Gastroesophageal sphincter (tissue), 3 donors: Measurements from ENCODE around the gene PPP2R5D.

ENCODE experiments used
- CTCF ChIP-seq, 4 experiments: fragments of 200-600 bp in 2 of 4; fragments of 450-650 bp in 2 of 4; sonication (generic) in 1 of 4; IDR thresholded peaks; one replicate each; pipeline ENCODE4 v1.5.1; 2017 to 2019; ENCODE audit warnings: antibody characterized with exemption in 4 of 4, mild to moderate bottlenecking in 2 of 4, moderate library complexity in 2 of 4
- POLR2A ChIP-seq, 2 donors: fragments of 450-650 bp; IDR thresholded peaks; one replicate each; pipeline ENCODE4 v1.6.1; 2017; ENCODE audit warnings: antibody characterized with exemption in 2 of 2, mild to moderate bottlenecking in 2 of 2, moderate library complexity in 1 of 2

- TF ChIP-seq CTCF (IDR thresholded peaks at IDR 0.05) (no peak), POLR2A (IDR thresholded peaks at IDR 0.05) (peak; percentile 79 to 89)
These were observed 75.0 kb downstream of the PPP2R5D start, which contains the start of the genes KLC4 and MRPL2 for GRCh38 chr6:43059168-43060033.
